AG08395 (cell line): ENCODE measurements around the gene GALNT13.

ENCODE experiments used
- DNase-seq: peaks from one replicate; pipeline ENCODE4 v3.0.0; 2012; ENCODE audit warnings: mixed read lengths, low spot score

The GALNT13 gene

DNA sequence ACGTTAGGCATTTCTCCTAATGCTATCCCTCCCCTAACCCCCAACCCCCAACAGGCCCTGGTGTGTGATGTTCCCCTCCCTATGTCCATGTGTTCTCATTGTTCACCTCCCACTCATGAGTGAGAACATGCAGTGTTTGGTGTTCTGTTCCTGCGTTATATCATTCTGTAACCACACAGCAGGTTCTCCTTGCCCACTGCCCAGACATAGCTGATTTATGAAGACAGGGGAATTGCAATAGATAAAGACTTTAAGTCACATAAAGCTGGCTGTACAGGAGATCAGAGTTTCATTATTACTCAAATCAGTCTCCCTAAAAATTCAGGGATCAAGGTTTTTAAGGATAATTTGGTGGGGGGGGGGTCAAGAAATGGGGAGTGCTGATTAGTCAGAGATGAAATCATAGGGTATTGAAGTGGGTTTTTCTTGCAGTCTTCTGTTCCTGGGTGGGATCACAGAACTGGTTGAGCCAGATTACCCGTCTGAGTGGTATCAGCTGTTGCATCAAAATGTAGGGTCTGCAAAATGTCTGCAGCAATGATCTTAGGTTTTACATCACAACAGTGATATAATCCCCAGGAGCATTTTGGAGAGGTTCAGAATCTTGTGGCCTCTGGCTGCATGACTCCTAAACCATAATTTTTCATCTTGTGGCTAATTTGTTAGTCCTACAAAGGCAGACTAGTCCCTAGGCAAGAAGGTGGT is 434.7 kb downstream of the GALNT13 start:
- DNase-seq: no peak

DNA sequence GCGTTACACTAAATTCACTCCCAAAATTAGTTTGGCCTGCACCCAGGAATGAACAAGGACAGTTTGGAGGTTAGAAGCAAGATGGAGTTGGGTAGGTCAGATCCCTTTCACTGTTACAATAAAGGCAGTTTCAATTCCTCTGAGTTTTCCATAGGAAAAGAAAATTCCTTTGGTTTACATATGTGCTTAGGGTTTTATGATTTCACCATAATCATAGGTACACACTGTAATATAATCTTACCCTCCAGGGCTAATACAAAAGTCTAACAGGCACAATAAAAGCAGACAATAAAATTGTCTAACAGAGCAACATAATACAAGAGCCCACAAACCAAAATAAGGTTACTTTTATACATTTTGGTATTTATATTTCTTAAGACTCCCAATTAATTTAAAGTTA is 435.3 kb downstream of the GALNT13 start:
- no peak for DNase-seq

DNA sequence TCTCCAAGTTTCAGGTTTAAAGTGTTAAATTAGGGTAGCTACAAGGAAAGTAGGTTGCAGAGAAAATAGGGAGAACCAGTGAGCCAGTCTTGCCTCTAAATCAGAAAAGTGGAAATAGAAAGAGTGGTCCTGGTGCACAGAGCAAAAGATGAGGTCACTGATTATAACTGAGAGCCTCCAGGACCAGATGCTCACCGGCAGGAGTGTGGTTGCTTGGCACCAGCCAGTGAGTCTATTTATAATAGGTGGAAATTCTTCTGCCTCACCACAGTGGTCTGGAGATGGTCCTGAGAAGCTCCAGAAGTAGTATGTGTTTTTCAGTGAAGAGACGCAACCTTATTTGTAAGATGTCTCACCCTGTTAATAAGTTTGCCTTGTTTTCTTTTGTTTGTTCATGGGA is 452.9 kb downstream of the GALNT13 start:
- DNase-seq: no peak

DNA sequence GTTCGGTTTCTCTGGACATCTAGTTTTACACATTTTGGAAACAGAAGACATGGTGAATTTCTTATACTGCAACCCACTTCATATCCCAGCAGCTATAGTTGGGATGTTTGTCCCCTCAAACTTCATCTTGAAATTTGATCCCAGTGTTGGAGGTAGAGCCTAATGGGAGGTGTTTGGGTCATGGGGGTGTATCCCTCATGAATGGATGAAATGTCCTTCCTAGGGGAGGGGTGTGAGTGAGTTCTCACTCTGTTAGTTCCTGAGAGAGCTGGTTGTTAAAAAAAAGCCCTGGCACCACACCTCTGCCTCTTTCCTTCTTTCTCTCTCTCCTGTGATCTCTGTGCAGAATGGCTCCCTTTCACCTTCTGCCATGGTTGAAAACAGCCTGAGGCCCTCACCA is 457.8 kb downstream of the GALNT13 start:
- no peak for DNase-seq

DNA sequence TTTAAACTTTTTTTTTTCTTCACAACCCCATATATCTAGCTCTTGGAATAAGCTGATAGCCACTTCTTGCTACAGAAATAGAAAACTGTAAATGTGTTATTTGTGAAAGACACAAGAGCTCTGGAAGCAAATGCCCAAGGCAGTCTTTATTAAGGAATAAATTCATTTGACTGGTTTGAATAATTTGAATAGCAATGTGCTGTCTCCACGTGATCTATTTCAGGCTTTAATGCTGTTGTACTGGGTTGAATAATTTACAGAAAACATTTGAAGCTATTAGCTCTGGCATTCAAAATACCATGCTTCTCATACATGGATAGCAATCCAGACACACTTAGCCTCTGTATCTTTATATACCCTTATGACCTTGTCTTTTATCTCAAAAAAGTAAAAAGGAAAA is 460.1 kb downstream of the GALNT13 start:
- no peak for DNase-seq

GRCh38 chr2:154336201-154336600 is 464.5 kb downstream of the GALNT13 start:
- no peak for DNase-seq

DNA sequence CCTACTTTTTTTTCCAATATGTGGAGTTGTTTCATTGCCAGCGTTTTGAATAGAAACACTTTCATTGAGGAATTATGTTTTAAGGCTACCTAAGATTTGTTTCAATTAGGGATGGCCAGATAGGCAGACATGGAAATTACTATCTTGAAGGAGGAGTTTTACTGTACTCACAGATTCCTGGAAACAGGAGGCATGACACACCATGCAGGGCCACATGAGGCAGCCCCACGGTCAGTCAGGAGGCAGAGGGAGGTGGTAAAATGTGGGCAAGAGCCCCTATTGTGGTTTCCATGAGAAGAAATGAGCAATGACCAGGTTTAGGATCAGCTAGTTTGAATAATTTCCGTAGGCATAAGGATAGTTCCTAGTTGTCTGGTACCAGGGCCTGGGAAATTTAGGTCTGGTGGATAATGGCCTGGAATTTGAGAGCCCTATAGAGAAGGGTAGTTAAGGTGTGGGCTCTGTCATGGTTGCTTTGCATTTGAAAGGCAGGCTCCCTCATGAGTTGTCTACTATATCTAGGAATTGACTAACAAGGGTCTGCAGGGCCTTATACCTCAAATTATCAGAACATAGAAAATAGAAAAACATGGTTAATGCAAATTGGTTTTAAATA is 466.7 kb downstream of the GALNT13 start:
- DNase-seq: no peak

DNA sequence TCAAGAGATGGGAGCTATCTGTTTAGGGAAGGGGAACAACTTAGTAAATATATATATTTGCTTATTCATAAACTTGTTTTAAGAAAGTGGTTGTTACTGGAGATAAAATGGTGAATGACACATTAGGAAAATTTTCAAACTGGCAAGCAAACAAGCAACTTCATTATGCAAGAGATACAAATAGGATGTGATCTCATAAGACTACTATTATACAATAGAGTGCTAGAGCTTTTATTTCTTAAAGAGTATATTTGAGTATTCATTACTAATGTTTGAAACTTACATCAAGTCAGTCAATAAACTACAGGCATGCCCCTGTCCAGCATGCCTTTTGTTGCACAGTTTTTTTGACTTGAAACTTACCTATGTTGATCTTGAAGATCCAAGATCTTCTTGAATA is 471.6 kb downstream of the GALNT13 start:
- DNase-seq: no peak

DNA sequence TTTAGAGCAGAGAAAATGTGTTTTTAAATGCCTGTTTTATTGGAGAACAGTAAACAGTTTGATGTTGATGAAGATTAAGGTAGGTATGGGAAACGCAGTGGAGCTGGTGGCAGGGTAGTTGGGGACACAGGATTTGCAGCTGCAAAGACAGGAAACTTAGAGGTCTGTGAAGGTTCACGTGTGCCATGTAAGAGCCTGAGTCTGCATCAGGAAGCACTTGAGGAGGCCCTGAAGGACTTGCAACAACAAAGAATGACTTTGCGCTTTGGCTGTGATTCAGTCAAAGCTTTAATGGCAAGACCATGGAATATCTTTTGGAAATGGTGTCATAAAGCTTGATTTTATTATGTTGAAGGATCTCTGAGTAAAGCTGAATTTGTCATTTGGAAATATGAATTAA is 479.2 kb downstream of the GALNT13 start:
- no peak for DNase-seq

DNA sequence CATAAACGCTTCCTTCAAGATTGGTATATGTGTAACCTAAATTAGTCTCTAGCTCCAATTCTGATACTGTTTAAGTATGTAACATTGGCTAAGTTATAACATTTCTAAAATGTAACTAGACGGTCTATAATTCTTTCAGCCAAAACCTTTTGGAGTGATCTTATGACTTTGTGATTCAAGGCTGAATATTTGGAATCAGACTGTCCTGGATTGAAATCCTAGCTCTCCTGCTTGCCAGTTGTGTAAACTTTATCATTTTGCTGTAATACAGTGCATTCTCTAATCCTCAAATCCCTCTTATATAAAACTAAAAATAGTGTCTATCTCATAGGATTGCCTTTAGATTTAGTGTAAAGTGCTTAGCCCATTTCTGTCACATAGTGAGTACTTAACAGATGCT is 489.6 kb downstream of the GALNT13 start:
- no peak for DNase-seq

DNA sequence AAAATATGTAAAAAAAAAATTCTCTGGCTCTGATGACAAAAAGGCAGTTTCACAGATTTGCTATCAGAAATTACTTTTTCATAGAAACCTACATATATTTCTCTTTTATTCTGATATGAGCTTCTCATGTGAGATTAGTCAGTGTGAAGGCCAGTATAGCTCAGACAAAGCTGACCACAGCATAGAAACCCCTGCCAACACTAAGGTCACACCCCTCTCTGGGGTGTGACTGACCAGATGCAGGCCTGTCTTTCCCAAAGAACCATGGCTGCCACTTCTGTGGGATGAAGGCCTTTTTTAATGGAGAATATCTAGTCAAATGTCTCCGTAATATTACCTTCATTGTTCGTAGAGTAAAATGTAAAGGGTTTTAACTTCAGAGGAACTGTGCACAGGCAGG is 496.4 kb downstream of the GALNT13 start:
- DNase-seq: no peak

- DNase-seq: no peak
Observed at GRCh38 chr2:154370873-154371272, 499.2 kb downstream of the GALNT13 start.

GRCh38 chr2:154374416-154374815 is 502.7 kb downstream of the GALNT13 start:
- no peak for DNase-seq

- DNase-seq: peak; percentile 36
Observed at GRCh38 chr2:154375579-154375931, 503.8 kb downstream of the GALNT13 start.

GRCh38 chr2:154381931-154382794 is 510.4 kb downstream of the GALNT13 start:
- DNase-seq: no peak

DNA sequence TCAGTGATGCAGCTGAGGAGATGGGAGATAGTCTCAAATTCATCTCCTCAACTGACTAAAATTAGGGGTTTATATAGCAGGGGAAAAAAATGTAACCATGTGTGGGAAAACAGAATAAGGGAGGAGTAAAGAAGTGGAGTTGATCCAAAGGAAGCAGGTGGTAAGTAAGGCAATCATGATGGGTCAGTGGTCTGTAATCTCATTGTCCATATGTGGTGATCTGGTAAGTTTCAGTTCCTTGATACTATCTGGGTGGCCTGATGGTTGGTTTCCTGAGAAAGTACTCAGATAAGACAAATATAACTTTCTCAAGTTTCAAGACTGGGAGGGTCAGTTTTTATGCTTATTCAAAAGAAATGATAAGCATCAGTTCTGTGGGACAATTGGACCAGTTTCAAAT is 514.5 kb downstream of the GALNT13 start:
- no peak for DNase-seq

DNA sequence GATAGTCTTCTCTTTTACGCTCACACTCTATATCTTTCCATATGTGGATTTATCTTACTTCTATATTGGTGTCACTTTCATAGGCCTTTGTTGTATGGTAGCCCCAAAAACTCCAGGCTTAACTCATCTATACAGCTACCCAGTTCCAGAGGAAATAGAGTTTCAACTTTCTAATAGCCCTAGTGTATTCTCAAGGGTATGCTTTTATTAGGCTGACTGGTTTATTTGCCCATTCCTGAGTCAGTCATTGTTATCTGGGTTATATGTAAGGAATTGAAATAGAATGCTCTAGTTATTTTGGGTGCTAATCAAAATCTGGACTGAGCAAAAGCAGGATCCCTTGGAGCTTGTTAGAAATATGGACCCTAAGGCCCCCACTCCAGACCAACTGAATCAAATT is 519.3 kb downstream of the GALNT13 start:
- DNase-seq: no peak

- DNase-seq: no peak
Observed at GRCh38 chr2:154392256-154392655, 520.5 kb downstream of the GALNT13 start.

DNA sequence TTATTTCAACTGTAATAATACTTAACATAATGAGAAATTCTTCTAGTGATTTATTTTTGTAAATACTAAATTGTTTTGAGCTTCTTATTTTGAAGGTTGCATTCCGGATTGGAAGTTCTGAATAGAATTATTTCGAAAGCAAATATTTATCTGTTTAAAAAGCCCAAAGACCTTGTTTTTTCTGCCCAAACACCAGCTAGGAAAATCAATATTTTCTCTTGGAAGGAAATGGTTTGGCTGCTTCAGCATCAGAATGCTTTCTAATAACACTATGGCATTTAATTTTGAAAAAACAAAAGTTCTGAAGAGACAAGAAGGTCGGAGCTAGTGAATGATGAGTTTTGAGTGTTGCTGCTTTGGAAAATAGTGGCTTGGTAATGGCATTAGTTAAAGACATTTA is 522.9 kb downstream of the GALNT13 start:
- DNase-seq: no peak

DNA sequence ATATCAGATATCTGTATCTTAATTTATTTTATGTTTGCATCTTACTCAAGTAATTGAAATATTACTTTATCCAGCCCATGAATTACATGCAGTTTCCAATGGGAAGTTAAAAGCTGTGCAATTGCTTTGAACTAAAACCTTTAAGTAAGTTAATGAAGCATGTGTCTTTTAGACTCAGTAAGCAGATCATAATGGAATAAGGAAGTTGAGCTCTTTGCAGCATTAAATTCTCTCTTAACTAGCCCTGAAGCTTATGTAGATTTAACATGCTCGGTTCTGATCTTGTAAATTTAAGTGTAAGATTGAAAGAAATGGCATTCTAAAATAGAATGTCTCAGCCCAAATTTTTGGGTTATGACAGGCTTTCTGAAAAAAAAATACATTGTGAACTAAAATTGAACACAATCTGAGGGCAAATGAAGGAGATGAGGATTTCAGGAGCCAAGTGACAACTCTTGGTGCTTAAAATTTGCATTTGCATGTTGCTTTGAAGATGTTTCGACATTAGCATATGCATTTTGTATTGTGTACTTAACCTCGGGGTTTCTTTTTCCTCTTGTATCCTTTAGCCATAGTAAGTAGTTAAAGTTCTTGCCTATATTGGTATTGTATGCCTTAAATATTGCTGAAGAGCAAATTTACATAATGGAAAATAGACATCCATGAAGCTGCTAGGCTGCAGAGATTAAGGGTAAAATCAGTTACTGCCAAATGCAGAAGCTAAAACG is 529.0 kb downstream of the GALNT13 start:
- no peak for DNase-seq

DNA sequence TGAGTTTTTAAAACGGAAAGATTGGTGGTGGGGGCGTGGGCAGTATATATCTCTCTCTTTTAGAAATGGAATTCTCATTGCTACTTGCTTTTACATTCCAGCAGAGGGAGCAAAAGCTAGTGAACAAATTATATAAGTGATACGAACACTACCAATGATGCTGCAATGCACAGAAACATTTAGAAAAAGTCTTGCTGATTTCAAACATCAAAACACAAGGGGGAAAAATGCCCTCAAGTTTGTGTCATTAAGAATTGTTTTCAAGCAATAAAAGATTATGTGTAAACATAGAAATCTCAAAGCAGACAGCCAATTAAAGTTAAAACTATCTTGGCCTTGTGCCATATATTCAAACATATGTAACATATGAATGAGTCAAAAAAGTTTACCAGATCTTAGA is 530.5 kb downstream of the GALNT13 start:
- DNase-seq: no peak

- DNase-seq: no peak
Observed at GRCh38 chr2:154403242-154403790, 531.6 kb downstream of the GALNT13 start.
